ENCODE results near the gene TGM3. TPM values are rescaled to one million over a fixed set of nuclear protein-coding genes. Genes with fewer than 3 reads are reported as not detected.
A peak's percentile ranks its signal among the peaks of the same experiment; 100 is the strongest.

Gene TGM3
- polyA plus RNA-seq, 3 donors: not detected

DNA sequence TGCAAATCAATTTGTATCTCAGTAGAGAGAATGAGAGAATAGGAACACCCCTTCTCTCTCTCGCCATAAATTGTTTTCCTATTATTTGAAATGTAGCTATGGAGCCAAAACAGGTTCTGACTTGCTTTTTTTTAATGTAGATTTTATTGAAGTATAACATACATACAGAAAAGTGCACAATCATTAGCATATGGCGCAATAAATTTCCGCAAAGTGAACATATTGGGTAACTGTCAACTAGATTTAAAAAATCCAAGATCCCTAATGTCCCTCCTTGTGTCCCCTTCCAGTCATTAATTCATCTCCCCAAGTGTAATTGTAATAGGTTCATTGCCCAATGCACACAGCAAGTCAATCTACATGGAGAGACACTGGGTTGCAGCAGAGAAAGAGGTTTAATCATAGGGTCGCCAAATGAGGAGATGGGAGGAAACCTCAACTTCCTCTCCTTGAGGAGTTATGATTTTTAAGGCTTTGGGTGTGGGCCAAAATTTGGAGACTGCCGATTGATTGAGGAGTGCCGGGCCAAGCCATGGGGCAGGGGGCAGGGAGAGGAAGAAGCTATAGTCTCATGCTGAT is 43.3 kb upstream of the TGM3 start:
- H3K9me3 ChIP-seq (replicated peaks in 1 of 2; ENCODE audit: control insufficient read depth in 1 of 2, insufficient read depth in 1 of 2, low read length in 2 of 2): no peaks in the 10 kb centered on the region
- Mint-ChIP-seq H3K9me3 (peaks cover 0 to 2% (median 0%) of the 10 kb centered on the region in 7 donors), H3K36me3 (peaks cover 0 to 7% of the 10 kb centered on the region in 2 donors), H3K27ac (peak overlapping the region; percentile 86 to 97 (median 89)), H3K4me3 (peak overlapping the region; percentile 53 to 75), H3K27me3 (ENCODE audit: low read depth in 3 of 3) (peaks cover 17 to 18% (median 18%) of the 10 kb centered on the region in 3 donors), H3K4me1 (peaks cover 51% of the 10 kb centered on the region)
- H3K4me1 ChIP-seq (ENCODE audit: control insufficient read depth in 1 of 2, insufficient read depth in 2 of 2, low read length in 2 of 2): peaks cover 59 to 63% of the 10 kb centered on the region in 2 donors
- WGBS (ENCODE audit: insufficient coverage): 0% methylated on average over 3 of the region's 6 CpGs
- no peak overlapping the region for H2AFZ ChIP-seq (ENCODE audit: insufficient read depth, low read depth, low read length, poor library complexity, severe bottlenecking)
- H3K9ac ChIP-seq (ENCODE audit: insufficient read depth, low read length, poor library complexity, severe bottlenecking): no peak overlapping the region
- intact Hi-C loops (cut with micrococcal nuclease): loop anchor here (5.0 to 10.0 kb wide), 3 partner anchors 35 to 48 kb away; no protein-coding TSS in a partner anchor
- no peaks in the 10 kb centered on the region for H3K79me2 ChIP-seq (ENCODE audit: insufficient read depth, low read length)
- no peaks in the 10 kb centered on the region for H3K27me3 ChIP-seq (ENCODE audit: control insufficient read depth in 2 of 2, insufficient read depth in 2 of 2, low read length in 2 of 2)
- H3K27ac ChIP-seq (ENCODE audit: low read depth in 1 of 2, low read length in 2 of 2): peak overlapping the region; percentile 51 to 68
- DNase-seq: peak; percentile 66 to 87 (median 85)
- TF ChIP-seq, protein P1, sequence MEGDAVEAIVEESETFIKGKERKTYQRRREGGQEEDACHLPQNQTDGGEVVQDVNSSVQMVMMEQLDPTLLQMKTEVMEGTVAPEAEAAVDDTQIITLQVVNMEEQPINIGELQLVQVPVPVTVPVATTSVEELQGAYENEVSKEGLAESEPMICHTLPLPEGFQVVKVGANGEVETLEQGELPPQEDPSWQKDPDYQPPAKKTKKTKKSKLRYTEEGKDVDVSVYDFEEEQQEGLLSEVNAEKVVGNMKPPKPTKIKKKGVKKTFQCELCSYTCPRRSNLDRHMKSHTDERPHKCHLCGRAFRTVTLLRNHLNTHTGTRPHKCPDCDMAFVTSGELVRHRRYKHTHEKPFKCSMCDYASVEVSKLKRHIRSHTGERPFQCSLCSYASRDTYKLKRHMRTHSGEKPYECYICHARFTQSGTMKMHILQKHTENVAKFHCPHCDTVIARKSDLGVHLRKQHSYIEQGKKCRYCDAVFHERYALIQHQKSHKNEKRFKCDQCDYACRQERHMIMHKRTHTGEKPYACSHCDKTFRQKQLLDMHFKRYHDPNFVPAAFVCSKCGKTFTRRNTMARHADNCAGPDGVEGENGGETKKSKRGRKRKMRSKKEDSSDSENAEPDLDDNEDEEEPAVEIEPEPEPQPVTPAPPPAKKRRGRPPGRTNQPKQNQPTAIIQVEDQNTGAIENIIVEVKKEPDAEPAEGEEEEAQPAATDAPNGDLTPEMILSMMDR (IDR thresholded peaks at IDR 0.05): no peak
- peak overlapping the region; percentile 61 for H3K4me2 ChIP-seq (replicated peaks; ENCODE audit: extremely low read depth, low read length, poor library complexity, severe bottlenecking)
- H3K36me3 ChIP-seq (replicated peaks in 1 of 2; ENCODE audit: control insufficient read depth in 1 of 2, insufficient read depth in 2 of 2, low read length in 2 of 2): no peaks in the 10 kb centered on the region
- H4K20me1 ChIP-seq (ENCODE audit: insufficient read depth, low read length): no peaks in the 10 kb centered on the region
- H3K4me3 ChIP-seq (replicated peaks in 1 of 3; ENCODE audit: low read depth in 2 of 3, low read length in 3 of 3): peak overlapping the region in 2 of 3 experiments; percentile 3 to 55

DNA sequence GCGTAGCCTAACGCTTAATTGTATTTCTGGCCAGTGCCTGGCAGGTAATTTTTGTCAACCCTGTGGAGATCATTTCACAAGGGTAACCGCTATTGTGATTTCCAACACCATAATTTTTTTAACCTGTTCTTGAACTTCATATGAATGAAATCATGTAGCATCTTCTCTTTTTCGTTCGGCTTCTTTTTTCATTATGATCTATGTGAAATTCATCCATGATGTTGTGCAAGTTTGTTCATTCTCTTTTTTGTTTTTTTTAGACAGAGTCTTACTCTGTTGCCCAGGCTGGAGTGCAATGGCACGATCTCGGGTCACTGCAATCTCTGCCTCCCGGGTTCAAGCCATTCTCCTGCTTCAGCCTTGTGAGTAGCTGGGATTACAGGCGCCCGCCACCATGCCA is 42.5 kb upstream of the TGM3 start:
- Histone ChIP-seq H3K27ac (ENCODE audit: low read depth in 1 of 2, low read length in 2 of 2) (peak overlapping the region in 1 of 2 donors; percentile 68), H3K9ac (ENCODE audit: insufficient read depth, low read length, poor library complexity, severe bottlenecking) (no peak overlapping the region), H3K79me2 (ENCODE audit: insufficient read depth, low read length) (no peaks in the 10 kb centered on the region), H3K4me1 (ENCODE audit: control insufficient read depth in 1 of 2, insufficient read depth in 2 of 2, low read length in 2 of 2) (peaks cover 62 to 64% of the 10 kb centered on the region in 2 donors), H3K27me3 (ENCODE audit: control insufficient read depth in 2 of 2, insufficient read depth in 2 of 2, low read length in 2 of 2) (no peaks in the 10 kb centered on the region), H3K9me3 (replicated peaks in 1 of 2; ENCODE audit: control insufficient read depth in 1 of 2, insufficient read depth in 1 of 2, low read length in 2 of 2) (no peaks in the 10 kb centered on the region), H3K4me2 (replicated peaks; ENCODE audit: extremely low read depth, low read length, poor library complexity, severe bottlenecking) (peak overlapping the region; percentile 61), H3K4me3 (replicated peaks in 1 of 3; ENCODE audit: low read depth in 2 of 3, low read length in 3 of 3) (peak overlapping the region in 1 of 3 experiments; percentile 55), H4K20me1 (ENCODE audit: insufficient read depth, low read length) (no peaks in the 10 kb centered on the region), H2AFZ (ENCODE audit: insufficient read depth, low read depth, low read length, poor library complexity, severe bottlenecking) (no peak overlapping the region), H3K36me3 (replicated peaks in 1 of 2; ENCODE audit: control insufficient read depth in 1 of 2, insufficient read depth in 2 of 2, low read length in 2 of 2) (no peaks in the 10 kb centered on the region)
- DNase-seq: peak; percentile 30 to 54 (median 33)
- peaks cover 0 to 2% (median 0%) of the 10 kb centered on the region in 7 donors for H3K9me3 Mint-ChIP-seq
- peak overlapping the region in 1 of 2 donors; percentile 51 for H3K4me3 Mint-ChIP-seq
- H3K27me3 Mint-ChIP-seq (ENCODE audit: low read depth in 3 of 3): peaks cover 11 to 15% (median 14%) of the 10 kb centered on the region in 3 donors
- WGBS (ENCODE audit: insufficient coverage): 33% methylated on average over 5 of the region's 10 CpGs
- TF ChIP-seq, protein P1 (IDR thresholded peaks at IDR 0.05): no peak
- peaks cover 55% of the 10 kb centered on the region for H3K4me1 Mint-ChIP-seq
- peak overlapping the region; percentile 77 to 97 (median 89) for H3K27ac Mint-ChIP-seq
- intact Hi-C loops (cut with micrococcal nuclease): loop anchor here (5.0 to 10.0 kb wide), 3 partner anchors 34 to 48 kb away; no protein-coding TSS in a partner anchor
- H3K36me3 Mint-ChIP-seq: peaks cover 4 to 7% of the 10 kb centered on the region in 2 donors

Data from CD14-positive monocyte (primary cell).